Vagina (tissue), 2 donors: ENCODE results near the gene PCP4. TPM values are rescaled to one million over a fixed set of nuclear protein-coding genes. Genes with fewer than 3 reads are reported as not detected.
A peak's percentile ranks its signal among the peaks of the same experiment; 100 is the strongest.

Experiments used
- DNase-seq, 2 donors: peaks; one replicate each; pipeline ENCODE4 v3.0.0-alpha.2; 2017; ENCODE audit errors: extremely low spot score in 2 of 2
- H3K27ac ChIP-seq: fragments of 200-600 bp; sonication (generic); one replicate; pipeline ENCODE4 v1.5.1; 2019
- H3K27me3 ChIP-seq: fragments of 200-600 bp; sonication (generic); one replicate; pipeline ENCODE4 v1.5.1; 2019
- H3K36me3 ChIP-seq, 2 donors: fragments of 200-600 bp; sonication (generic); one replicate each; pipeline ENCODE4 v1.5.1; 2017 to 2019
- H3K4me1 ChIP-seq: fragments of 200-600 bp; sonication (generic); one replicate; pipeline ENCODE4 v1.5.1; 2019
- H3K4me3 ChIP-seq, 2 donors: fragments of 200-600 bp; sonication (generic); 1 replicate in 1 of 2; 2 replicates in 1 of 2; pipeline ENCODE4 v1.5.1; 2016 to 2019
- H3K9me3 ChIP-seq: fragments of 200-600 bp; sonication (generic); one replicate; pipeline ENCODE4 v1.5.1; 2019
- CTCF ChIP-seq, 3 experiments: fragments of 450-650 bp in 2 of 3; fragments of 200-600 bp in 1 of 3; sonication (generic) in 1 of 3; IDR thresholded peaks; one replicate each; pipeline ENCODE4 v1.5.1; 2017 to 2019; ENCODE audit warnings: antibody characterized with exemption in 3 of 3, mild to moderate bottlenecking in 2 of 3, moderate library complexity in 2 of 3
- POLR2A ChIP-seq, 2 donors: fragments of 450-650 bp; IDR thresholded peaks; one replicate each; pipeline ENCODE4 v1.6.1; 2017; ENCODE audit warnings: antibody characterized with exemption in 2 of 2, mild to moderate bottlenecking in 2 of 2, moderate library complexity in 2 of 2
- POLR2AphosphoS5 ChIP-seq, 2 donors: sonication (generic); formaldehyde crosslinking; IDR thresholded peaks; one replicate each; pipeline ENCODE4 v1.9.0; 2017; ENCODE audit warnings: antibody characterized with exemption in 2 of 2, mild to moderate bottlenecking in 2 of 2, low read depth in 1 of 2; ENCODE audit not compliant: insufficient read depth in 1 of 2
- intact Hi-C: fragments of 100-400 bp; cut with DNase I; formaldehyde crosslinking; loops from one replicate; pipeline ENCODE4 v1.15.1; 2023
- total RNA-seq: library from RNA; depleted of rRNA; stranded (reverse); fragments of >200 nt; gene quantifications from one replicate; pipeline ENCODE4 v1.2.3, GENCODE V29; 2016

The PCP4 gene
- 174 TPM for total RNA-seq

- Histone ChIP-seq H3K4me1 (peaks cover 10% of the 10 kb centered on the region), H3K9me3 (no peaks in the 10 kb centered on the region), H3K27me3 (no peaks in the 10 kb centered on the region), H3K36me3 (no peaks in the 10 kb centered on the region), H3K4me3 (peak within 1 kb of the TSS; percentile 35 to 42), H3K27ac (no peak within 1 kb of the TSS)
- DNase-seq: no peak
- intact Hi-C loops: no loop called here
- TF ChIP-seq CTCF (IDR thresholded peaks at IDR 0.05) (peak in 2 of 3 experiments; percentile 63 to 66), POLR2AphosphoS5 (IDR thresholded peaks at IDR 0.05; ENCODE audit: insufficient read depth in 1 of 2, low read depth in 1 of 2) (peak in 1 of 2 donors; percentile 65), POLR2A (IDR thresholded peaks at IDR 0.05) (no peak)
These were observed at the start of gene PCP4 for GRCh38 chr21:39867198-39867650. Gene PCP4, plus strand, starts transcription at chr21:39867438. Its CDS starts 64 bp downstream, at chr21:39867502.

- TF ChIP-seq CTCF (IDR thresholded peaks at IDR 0.05) (no peak), POLR2AphosphoS5 (IDR thresholded peaks at IDR 0.05; ENCODE audit: insufficient read depth in 1 of 2, low read depth in 1 of 2) (no peak), POLR2A (IDR thresholded peaks at IDR 0.05) (no peak)
- H3K4me3 ChIP-seq: no peak overlapping the region
- H3K36me3 ChIP-seq: no peaks in the 10 kb centered on the region
- H3K9me3 ChIP-seq: no peaks in the 10 kb centered on the region
- H3K27ac ChIP-seq: no peak overlapping the region
- H3K4me1 ChIP-seq: no peaks in the 10 kb centered on the region
- intact Hi-C loops: no loop called here
- DNase-seq: no peak
- H3K27me3 ChIP-seq: no peaks in the 10 kb centered on the region
These were observed 48.7 kb upstream of the PCP4 start for GRCh38 chr21:39818557-39818956.

GRCh38 chr21:39822042-39822441, 45.2 kb upstream of the PCP4 start:
- H3K36me3 ChIP-seq: no peaks in the 10 kb centered on the region
- intact Hi-C loops: no loop called here
- no peak for DNase-seq
- no peak overlapping the region for H3K27ac ChIP-seq
- no peaks in the 10 kb centered on the region for H3K27me3 ChIP-seq
- H3K4me3 ChIP-seq: no peak overlapping the region
- H3K9me3 ChIP-seq: no peaks in the 10 kb centered on the region
- TF ChIP-seq POLR2AphosphoS5 (IDR thresholded peaks at IDR 0.05; ENCODE audit: insufficient read depth in 1 of 2, low read depth in 1 of 2) (no peak), CTCF (IDR thresholded peaks at IDR 0.05) (no peak), POLR2A (IDR thresholded peaks at IDR 0.05) (no peak)
- H3K4me1 ChIP-seq: no peaks in the 10 kb centered on the region

GRCh38 chr21:39825250-39825649, 42.0 kb upstream of the PCP4 start:
- intact Hi-C loops: no loop called here
- TF ChIP-seq POLR2A (IDR thresholded peaks at IDR 0.05) (no peak), POLR2AphosphoS5 (IDR thresholded peaks at IDR 0.05; ENCODE audit: insufficient read depth in 1 of 2, low read depth in 1 of 2) (no peak), CTCF (IDR thresholded peaks at IDR 0.05) (no peak)
- Histone ChIP-seq H3K4me3 (no peak overlapping the region), H3K27me3 (no peaks in the 10 kb centered on the region), H3K36me3 (no peaks in the 10 kb centered on the region), H3K4me1 (no peaks in the 10 kb centered on the region), H3K9me3 (no peaks in the 10 kb centered on the region), H3K27ac (no peak overlapping the region)
- no peak for DNase-seq

- no peak for DNase-seq
- H3K4me1 ChIP-seq: no peaks in the 10 kb centered on the region
- no peaks in the 10 kb centered on the region for H3K9me3 ChIP-seq
- intact Hi-C loops: no loop called here
- no peak for TF ChIP-seq POLR2A (IDR thresholded peaks at IDR 0.05)
- TF ChIP-seq CTCF (IDR thresholded peaks at IDR 0.05): no peak
- TF ChIP-seq POLR2AphosphoS5 (IDR thresholded peaks at IDR 0.05; ENCODE audit: insufficient read depth in 1 of 2, low read depth in 1 of 2): no peak
- H3K4me3 ChIP-seq: no peak overlapping the region
- H3K27me3 ChIP-seq: no peaks in the 10 kb centered on the region
- no peaks in the 10 kb centered on the region for H3K36me3 ChIP-seq
- no peak overlapping the region for H3K27ac ChIP-seq
These were observed 32.7 kb upstream of the PCP4 start for GRCh38 chr21:39834543-39834942.
